Body of pancreas (tissue), 4 donors: ENCODE results near the gene ERVH48-1.

Experiments
- CTCF ChIP-seq, 7 experiments: fragments of 450-650 bp in 4 of 7; fragments of 200-600 bp in 3 of 7; sonication (generic) in 3 of 7; IDR thresholded peaks; one replicate each; pipeline ENCODE4 v1.5.1; 2016 to 2019; ENCODE audit warnings: antibody characterized with exemption in 7 of 7
- POLR2A ChIP-seq, 3 donors: fragments of 450-650 bp; IDR thresholded peaks; one replicate each; pipeline ENCODE4 v1.6.1; 2016; ENCODE audit warnings: antibody characterized with exemption in 3 of 3, mild to moderate bottlenecking in 2 of 3

DNA sequence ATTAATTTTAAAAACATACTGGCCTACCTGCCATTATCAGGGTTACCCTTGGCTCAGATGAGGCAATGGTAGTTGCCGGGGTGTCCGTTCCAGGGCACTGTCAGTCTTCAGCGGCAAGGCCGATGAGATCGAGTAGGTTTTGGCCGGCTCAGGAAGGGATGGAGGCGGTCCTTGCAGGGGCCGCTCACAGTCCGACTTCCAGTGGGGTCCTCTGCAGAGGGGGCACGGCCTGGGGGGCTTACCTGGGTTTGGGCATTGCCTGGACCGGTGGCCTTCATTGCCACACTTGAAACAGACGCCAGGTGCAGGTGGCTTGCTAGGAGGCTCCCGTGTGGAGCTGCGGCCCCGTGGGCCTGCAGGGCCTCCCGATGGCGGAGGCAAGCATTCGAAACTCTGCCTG is 2.5 kb downstream of the ERVH48-1 start:
- TF ChIP-seq CTCF (IDR thresholded peaks at IDR 0.05) (no peak), POLR2A (IDR thresholded peaks at IDR 0.05) (no peak)
